Measurements from ENCODE around the gene PEX14.
"Not testable (repeated sequence)": the region's sequence is repeated elsewhere in the genome, so short reads cannot be mapped to it uniquely, and the experiment has no call there.

The PEX14 gene

DNA sequence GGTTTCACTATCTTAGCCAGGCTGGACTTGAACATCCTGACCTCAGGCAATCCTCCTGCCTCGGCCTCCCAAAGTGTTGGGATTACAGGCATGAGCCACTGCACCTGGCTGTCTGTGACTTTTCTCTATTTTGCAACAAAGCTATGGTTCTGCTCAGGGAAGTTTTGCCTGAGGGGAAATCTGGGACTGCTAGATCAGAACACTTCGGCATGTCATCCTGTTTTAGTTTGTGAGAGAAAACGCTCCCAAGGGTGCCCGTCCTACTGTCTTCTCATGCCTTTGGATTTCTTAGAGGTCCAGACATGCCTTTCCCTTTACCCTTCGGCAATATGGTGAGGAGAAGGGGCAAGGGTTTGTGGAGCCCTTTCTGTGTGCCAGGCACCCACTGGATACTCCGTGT is 30.5 kb upstream of the PEX14 start:
- Mint-ChIP-seq H3K27me3 (no peaks in the 10 kb centered on the region), H3K4me3 (no peak overlapping the region), H3K4me1 (ENCODE audit: low read depth) (no peaks in the 10 kb centered on the region), H3K27ac (no peak overlapping the region), H3K36me3 (ENCODE audit: low read depth) (peaks cover 10% of the 10 kb centered on the region), H3K9me3 (no peaks in the 10 kb centered on the region)

DNA sequence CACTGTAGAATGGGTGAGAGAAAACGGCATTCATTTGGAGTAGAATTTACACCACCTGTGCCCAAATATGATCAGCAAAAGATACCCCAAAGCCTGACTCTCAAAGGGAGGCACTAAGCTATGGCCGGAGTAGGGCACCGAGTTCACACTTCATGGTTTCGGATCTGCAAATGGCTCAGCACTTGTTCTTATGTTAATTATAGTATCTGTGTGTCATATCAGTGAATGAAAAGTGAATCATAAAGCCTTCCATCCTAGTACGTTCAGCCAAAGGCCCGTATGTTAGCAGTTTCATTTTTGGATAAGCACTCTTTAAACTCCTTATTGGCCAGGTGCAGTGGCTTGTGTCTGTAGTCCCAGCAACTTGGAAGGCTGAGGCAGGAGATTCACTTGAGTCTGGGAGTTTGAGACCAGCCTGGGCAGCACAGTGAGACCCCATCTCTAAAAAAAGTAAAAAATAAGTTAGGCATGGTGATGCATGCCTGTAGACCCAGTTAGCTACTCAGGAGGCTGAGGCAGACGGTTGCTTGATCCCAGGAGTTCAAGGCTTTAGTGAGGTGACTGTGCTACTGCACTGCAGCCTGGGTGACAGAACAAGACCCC is 29.9 kb upstream of the PEX14 start:
- no peak overlapping the region for H3K4me3 Mint-ChIP-seq
- no peak overlapping the region for H3K27ac Mint-ChIP-seq
- no peaks in the 10 kb centered on the region for H3K4me1 Mint-ChIP-seq (ENCODE audit: low read depth)
- H3K9me3 Mint-ChIP-seq = no peaks in the 10 kb centered on the region
- H3K36me3 Mint-ChIP-seq (ENCODE audit: low read depth) = peaks cover 10% of the 10 kb centered on the region
- no peaks in the 10 kb centered on the region for H3K27me3 Mint-ChIP-seq

DNA sequence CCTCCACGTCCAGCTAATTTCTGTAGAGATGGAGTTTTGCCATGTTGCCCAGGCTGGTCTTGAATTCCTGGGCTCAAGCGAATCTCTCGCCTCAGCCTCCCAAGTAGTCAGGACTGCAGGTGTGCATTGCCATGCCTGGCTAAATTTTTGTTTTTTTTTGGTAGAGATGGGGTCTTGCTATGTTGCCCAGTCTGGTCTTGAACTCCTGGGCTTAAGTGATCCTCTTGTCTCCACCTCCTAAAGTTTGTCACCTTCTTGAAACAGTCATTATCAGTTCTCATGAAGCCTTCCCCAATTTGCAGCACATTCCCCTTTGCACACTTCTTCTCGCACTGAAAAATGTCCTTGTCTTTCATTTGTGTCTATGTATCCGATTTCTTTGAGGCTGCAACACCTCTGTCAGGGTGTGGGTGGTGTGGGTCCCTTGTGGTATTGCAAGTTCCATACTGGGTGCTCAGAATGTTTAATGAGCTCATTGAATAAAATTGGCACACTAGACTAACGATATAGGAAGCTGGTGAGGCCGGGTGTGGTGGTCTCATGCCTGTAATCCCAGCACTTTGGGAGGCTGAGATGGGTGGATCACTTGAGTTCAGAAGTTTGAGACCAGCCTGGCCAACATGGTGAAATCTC is 27.8 kb upstream of the PEX14 start:
- Mint-ChIP-seq H3K4me3 (no peak overlapping the region), H3K36me3 (ENCODE audit: low read depth) (peaks cover 5% of the 10 kb centered on the region), H3K27me3 (no peaks in the 10 kb centered on the region), H3K27ac (no peak overlapping the region), H3K4me1 (ENCODE audit: low read depth) (no peaks in the 10 kb centered on the region), H3K9me3 (no peaks in the 10 kb centered on the region)

DNA sequence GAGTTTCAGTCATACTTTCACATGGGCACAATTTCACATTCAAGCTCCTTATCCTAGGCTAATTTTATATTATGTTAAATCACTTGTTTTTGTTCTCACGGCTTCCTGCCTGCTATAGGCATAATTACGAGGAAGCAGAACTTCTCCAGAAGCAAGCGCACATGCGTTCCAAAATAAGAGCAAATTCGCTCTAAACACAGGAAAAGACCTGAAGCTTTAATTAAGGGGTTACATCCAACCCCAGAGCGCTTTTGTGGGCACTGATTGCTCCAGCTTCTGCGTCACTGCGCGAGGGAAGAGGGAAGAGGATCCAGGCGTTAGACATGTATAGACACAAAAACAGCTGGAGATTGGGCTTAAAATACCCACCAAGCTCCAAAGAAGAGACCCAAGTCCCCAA is 25.0 kb upstream of the PEX14 start, which contains the start of gene CORT:
Gene CORT, plus strand, starts transcription at position 281 of the 400 bp plus-strand sequence. CDS start 193 bp downstream, outside the sequence.
- Mint-ChIP-seq H3K4me3 (no peak within 1 kb of the TSS), H3K4me1 (ENCODE audit: low read depth) (no peaks in the 10 kb centered on the region), H3K27ac (no peak within 1 kb of the TSS), H3K27me3 (no peaks in the 10 kb centered on the region), H3K36me3 (ENCODE audit: low read depth) (peaks cover 11% of the 10 kb centered on the region), H3K9me3 (no peaks in the 10 kb centered on the region)

DNA sequence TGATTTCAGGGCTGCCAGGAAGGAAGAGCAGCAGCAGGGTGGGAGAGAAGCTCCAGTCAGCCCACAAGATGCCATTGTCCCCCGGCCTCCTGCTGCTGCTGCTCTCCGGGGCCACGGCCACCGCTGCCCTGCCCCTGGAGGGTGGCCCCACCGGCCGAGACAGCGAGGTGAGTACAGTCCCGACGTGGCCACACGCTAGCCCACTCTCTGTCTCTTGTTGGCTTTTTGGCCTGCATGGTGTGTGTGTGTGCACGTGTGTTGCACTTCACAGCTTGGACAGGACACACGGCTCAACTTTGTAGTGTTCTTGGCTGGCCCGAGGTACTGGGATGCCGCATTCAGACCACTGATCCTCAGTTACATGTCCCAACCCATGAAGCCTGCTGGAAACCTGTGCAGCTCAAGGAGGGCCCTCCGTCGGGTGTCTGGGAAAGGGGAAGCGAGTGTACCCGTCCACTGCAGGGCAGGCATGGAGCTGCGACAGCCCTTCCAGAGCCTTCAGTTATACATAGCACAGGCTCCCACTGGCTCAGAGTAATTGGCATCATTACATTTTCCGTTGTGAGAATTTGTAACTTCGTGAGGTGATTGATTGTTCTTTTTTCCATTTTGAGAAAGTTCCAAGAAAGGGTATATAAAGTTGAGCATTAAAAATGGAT is 24.5 kb upstream of the PEX14 start:
- H3K4me3 Mint-ChIP-seq = no peak overlapping the region
- H3K27me3 Mint-ChIP-seq = no peaks in the 10 kb centered on the region
- H3K9me3 Mint-ChIP-seq = no peaks in the 10 kb centered on the region
- no peaks in the 10 kb centered on the region for H3K4me1 Mint-ChIP-seq (ENCODE audit: low read depth)
- H3K27ac Mint-ChIP-seq = no peak overlapping the region
- peaks cover 12% of the 10 kb centered on the region for H3K36me3 Mint-ChIP-seq (ENCODE audit: low read depth)

DNA sequence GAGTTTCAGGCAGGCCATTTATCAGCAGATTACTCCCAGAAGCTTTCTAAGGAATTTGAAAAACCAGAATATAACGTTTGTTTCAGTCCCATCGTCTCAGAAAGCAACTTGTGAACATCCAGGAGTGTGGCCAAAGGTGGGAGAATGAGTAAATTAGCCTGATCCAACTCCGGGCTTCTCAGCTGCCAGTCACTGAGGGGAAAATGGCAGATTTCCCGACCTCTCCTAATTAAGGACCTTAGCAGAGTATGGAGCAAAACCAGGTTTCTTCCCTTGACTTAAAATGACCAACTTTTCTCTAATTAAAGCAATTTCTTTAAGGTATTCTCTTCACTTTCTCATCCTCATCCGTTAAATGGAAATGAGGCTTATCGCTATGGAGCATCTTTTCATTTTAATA is 23.9 kb upstream of the PEX14 start:
- H3K36me3 Mint-ChIP-seq (ENCODE audit: low read depth) = peaks cover 13% of the 10 kb centered on the region
- no peaks in the 10 kb centered on the region for H3K27me3 Mint-ChIP-seq
- no peak overlapping the region for H3K4me3 Mint-ChIP-seq
- H3K27ac Mint-ChIP-seq = no peak overlapping the region
- no peaks in the 10 kb centered on the region for H3K4me1 Mint-ChIP-seq (ENCODE audit: low read depth)
- no peaks in the 10 kb centered on the region for H3K9me3 Mint-ChIP-seq

DNA sequence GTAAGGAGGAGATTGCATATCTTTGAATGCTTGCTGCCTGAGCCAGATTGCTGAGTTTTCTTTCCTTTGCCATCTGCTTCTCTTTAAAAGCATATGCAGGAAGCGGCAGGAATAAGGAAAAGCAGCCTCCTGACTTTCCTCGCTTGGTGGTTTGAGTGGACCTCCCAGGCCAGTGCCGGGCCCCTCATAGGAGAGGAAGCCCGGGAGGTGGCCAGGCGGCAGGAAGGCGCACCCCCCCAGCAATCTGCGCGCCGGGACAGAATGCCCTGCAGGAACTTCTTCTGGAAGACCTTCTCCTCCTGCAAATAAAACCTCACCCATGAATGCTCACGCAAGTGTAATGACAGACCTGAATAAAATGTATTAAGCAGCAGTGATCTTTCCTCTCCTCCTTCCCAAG is 23.5 kb upstream of the PEX14 start:
- H3K9me3 Mint-ChIP-seq = no peaks in the 10 kb centered on the region
- no peak overlapping the region for H3K27ac Mint-ChIP-seq
- H3K27me3 Mint-ChIP-seq = no peaks in the 10 kb centered on the region
- peaks cover 17% of the 10 kb centered on the region for H3K36me3 Mint-ChIP-seq (ENCODE audit: low read depth)
- H3K4me1 Mint-ChIP-seq (ENCODE audit: low read depth) = no peaks in the 10 kb centered on the region
- no peak overlapping the region for H3K4me3 Mint-ChIP-seq

DNA sequence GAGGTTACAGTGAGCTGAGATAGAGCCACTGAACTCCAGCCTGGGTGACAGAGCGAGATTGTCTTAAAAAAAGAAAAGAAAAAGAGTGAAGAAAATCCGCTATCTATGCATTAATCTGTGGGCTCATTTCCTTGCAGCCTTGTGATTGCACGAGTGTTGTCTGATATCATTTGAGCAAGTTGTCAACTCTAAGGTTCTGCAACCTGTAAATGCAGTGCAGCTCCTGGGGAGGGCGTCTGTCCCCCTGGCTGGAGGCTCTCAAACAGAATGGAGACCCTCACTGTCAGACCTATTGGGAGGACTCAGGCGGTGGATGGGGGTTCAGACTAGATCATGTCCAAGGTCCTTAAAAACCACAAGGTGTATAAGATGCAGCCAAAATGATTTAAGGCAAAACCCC is 18.7 kb upstream of the PEX14 start:
- no peaks in the 10 kb centered on the region for H3K27me3 Mint-ChIP-seq
- peaks cover 3% of the 10 kb centered on the region for H3K4me1 Mint-ChIP-seq (ENCODE audit: low read depth)
- peak overlapping the region; percentile 31 for H3K27ac Mint-ChIP-seq
- no peaks in the 10 kb centered on the region for H3K9me3 Mint-ChIP-seq
- peaks cover 32% of the 10 kb centered on the region for H3K36me3 Mint-ChIP-seq (ENCODE audit: low read depth)
- no peak overlapping the region for H3K4me3 Mint-ChIP-seq

DNA sequence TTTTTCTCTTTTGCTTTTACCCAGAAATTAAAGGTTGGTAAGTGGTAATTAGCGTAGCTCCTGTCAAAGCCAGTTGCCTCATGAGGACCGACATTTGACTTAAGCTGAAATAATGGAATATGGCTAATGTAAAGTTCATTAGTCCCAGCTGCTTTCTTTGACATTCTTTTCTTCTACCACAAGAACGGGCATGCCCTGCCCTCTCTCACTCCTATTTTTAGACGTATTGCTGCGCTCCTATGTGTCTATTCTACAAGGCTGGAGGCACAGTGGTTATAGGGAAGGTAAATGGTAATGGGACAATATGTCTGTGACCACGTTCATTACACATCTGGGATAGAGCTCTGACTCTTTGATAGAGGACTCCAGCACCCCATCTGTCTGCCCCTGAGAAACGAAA is 18.1 kb upstream of the PEX14 start:
- Mint-ChIP-seq H3K4me3 (no peak overlapping the region), H3K27me3 (no peaks in the 10 kb centered on the region), H3K36me3 (ENCODE audit: low read depth) (peaks cover 38% of the 10 kb centered on the region), H3K27ac (no peak overlapping the region), H3K4me1 (ENCODE audit: low read depth) (peaks cover 3% of the 10 kb centered on the region), H3K9me3 (no peaks in the 10 kb centered on the region)

DNA sequence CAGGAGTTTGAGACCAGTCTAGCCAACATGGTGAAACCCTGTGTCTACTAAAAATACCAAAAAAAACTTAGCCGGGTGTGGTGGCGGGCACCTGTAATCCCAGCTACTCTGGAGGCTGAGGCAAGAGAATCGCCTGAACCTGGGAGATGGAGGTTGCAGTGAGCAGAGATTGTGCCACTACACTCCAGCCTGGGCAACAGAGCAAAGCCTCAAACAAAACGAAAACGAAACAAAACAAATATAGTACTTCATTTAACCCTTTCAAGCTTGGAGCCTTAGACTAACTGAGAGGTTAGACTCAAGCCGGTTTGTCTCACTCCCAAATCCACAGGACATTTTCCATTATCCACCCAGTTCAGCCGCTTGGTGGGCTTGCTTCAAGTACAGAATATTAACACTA is 17.3 kb upstream of the PEX14 start:
- not testable (repeated sequence) for H3K27ac Mint-ChIP-seq; H3K4me3 Mint-ChIP-seq; H3K4me1 Mint-ChIP-seq (ENCODE audit: low read depth); H3K27me3 Mint-ChIP-seq; H3K9me3 Mint-ChIP-seq
- H3K36me3 Mint-ChIP-seq (ENCODE audit: low read depth) = peaks cover 44% of the 10 kb centered on the region

DNA sequence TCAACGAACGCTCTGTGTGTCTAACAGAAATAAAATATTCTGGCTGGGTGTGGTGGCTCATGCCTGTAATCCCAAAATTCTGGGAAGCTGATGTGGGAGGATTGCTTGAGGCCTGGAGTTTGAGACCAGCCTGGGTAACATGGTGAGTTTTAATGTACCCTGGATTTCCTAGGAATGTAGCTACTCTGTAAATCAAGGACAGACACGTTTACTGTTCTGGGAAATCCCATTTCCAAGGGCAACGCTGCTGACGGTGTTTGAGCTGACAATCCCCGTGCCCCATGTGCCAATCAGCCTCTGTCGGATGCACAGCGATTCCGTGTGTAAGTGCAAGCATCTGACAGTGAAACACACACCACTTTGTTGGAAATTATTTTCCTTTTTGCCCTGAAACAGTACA is 16.9 kb upstream of the PEX14 start:
- H3K36me3 Mint-ChIP-seq (ENCODE audit: low read depth) = peaks cover 48% of the 10 kb centered on the region
- no peak overlapping the region for H3K27ac Mint-ChIP-seq
- H3K4me1 Mint-ChIP-seq (ENCODE audit: low read depth) = peaks cover 3% of the 10 kb centered on the region
- H3K9me3 Mint-ChIP-seq = no peaks in the 10 kb centered on the region
- H3K27me3 Mint-ChIP-seq = no peaks in the 10 kb centered on the region
- H3K4me3 Mint-ChIP-seq = no peak overlapping the region

DNA sequence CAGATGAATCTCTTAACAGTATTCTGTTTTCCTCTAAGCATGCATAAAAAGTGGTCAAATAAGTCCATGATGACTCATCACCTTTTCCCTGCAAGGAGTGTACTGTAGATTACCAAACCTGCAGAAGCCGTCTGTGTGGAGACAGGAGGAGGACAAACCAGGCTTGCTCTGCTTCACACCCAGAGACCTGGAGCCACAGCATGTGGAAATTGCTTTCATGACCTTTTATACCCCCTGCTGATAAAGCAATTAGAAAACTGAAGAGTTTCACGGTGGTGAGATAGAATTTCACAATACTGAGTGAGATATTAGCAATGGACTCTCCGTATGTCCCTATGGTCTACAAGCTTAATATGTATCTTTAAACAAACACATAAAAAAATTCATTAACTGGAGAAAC is 15.6 kb upstream of the PEX14 start:
- peaks cover 3% of the 10 kb centered on the region for H3K4me1 Mint-ChIP-seq (ENCODE audit: low read depth)
- no peaks in the 10 kb centered on the region for H3K9me3 Mint-ChIP-seq
- no peaks in the 10 kb centered on the region for H3K27me3 Mint-ChIP-seq
- peaks cover 57% of the 10 kb centered on the region for H3K36me3 Mint-ChIP-seq (ENCODE audit: low read depth)
- H3K4me3 Mint-ChIP-seq = no peak overlapping the region
- no peak overlapping the region for H3K27ac Mint-ChIP-seq

DNA sequence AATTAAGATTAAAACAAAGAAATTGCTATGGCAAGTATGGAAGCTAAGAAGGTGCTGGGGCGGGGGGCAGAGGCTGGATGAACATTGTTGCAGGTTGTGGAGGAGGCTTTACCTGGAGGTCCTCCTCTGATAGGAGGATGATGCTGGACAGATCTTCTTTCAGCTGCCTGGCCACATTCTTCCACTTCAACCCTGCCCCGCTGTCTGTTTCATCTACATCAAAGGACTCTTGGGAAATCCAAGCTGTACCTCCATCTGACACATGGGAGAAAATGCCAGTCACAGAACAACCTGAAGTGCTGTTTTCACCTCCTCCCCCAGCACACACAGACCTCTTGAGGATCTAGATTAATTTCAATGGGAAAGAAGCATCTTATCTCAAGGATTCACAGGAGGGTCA is 7.7 kb upstream of the PEX14 start:
- Mint-ChIP-seq H3K27me3 (no peaks in the 10 kb centered on the region), H3K9me3 (no peaks in the 10 kb centered on the region), H3K4me1 (ENCODE audit: low read depth) (peaks cover 12% of the 10 kb centered on the region), H3K4me3 (no peak overlapping the region), H3K27ac (no peak overlapping the region), H3K36me3 (ENCODE audit: low read depth) (peaks cover 63% of the 10 kb centered on the region)

DNA sequence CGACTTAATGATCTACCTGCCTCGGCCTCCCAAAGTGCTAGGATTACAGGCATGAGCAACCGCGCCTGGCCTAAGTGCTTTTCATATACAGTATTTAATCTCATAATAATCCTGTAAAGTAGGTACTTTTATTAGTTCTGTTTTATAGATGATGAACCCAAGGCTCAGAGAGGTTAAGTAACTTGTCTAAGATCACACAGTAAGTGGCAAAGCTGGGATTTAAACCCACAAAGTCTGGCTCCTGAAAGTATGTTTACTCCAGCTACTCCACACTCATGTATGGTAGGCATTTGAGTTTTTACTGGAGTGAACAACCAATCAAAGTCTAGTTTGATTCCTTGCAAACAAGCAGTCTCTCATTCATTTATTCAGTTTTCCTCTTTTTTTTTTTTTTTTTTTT is 4.7 kb upstream of the PEX14 start:
- H3K27ac Mint-ChIP-seq = no peak overlapping the region
- H3K4me1 Mint-ChIP-seq (ENCODE audit: low read depth) = peaks cover 34% of the 10 kb centered on the region
- no peaks in the 10 kb centered on the region for H3K9me3 Mint-ChIP-seq
- H3K36me3 Mint-ChIP-seq (ENCODE audit: low read depth) = peaks cover 38% of the 10 kb centered on the region
- no peak overlapping the region for H3K4me3 Mint-ChIP-seq
- no peaks in the 10 kb centered on the region for H3K27me3 Mint-ChIP-seq

DNA sequence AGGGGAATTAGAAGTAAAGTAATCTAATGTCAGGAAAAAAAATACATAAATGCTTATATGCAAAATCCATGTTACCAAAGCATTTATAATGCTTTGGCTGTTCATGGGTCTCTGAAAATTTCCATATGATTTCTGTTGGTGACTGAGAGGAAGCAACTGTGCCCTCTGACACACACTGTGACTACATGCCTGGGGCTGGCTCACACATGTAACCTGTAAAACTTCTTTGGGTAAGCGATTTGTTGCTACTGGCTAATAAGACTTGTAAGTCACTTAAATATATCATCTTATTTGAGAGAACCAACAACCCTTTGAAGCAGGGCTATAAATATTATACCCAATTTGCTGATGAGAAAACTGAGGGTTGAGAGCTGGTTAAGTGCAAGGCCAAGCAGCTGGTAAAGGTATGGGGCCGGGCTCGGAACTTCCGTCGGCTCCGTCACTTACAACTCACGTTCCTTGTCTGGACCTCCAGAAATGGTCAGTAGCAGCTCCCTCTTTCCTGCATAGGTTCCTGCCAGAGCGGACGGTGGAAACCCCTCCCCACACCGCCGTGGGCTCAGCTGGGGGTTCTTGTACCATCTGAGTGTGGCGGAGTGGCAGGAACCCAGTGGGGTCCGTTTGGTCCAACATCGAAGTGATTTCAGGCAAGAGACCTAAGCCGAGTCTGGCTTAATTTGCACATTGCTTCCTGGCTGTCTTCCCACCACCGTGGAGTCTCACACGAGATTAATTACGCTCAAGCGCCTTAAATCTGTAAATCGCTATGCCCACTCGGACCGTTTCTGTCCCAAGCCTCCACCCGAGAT is 3.1 kb upstream of the PEX14 start:
- H3K4me3 Mint-ChIP-seq = peak overlapping the region; percentile 96
- peaks cover 47% of the 10 kb centered on the region for H3K4me1 Mint-ChIP-seq (ENCODE audit: low read depth)
- peak overlapping the region; percentile 96 for H3K27ac Mint-ChIP-seq
- no peaks in the 10 kb centered on the region for H3K27me3 Mint-ChIP-seq
- H3K9me3 Mint-ChIP-seq = no peaks in the 10 kb centered on the region
- H3K36me3 Mint-ChIP-seq (ENCODE audit: low read depth) = peaks cover 33% of the 10 kb centered on the region

Data from stimulated activated naive CD8-positive, alpha-beta T cell treated with anti-CD3 and anti-CD28 coated beads, Interleukin-15, Interleukin-2, amounts not matched to agents 100 ng/mL and 50 ng/mL, for 24 hours (primary cell).